Activated CD4-positive, alpha-beta T cell treated with anti-CD3 and anti-CD28 coated beads, Interleukin-2, amount 50 U/mL, for 48 hours (primary cell): ENCODE data around the gene WDR36.
"Not testable (repeated sequence)": the region's sequence is repeated elsewhere in the genome, so short reads cannot be mapped to it uniquely, and the experiment has no call there.

Experiments used
- DNase-seq, 2 experiments: peaks; one replicate each; pipeline ENCODE4 v3.0.0-alpha.2; 2020

WDR36 gene

GRCh38 chr5:111138096-111138495 lies 45.9 kb downstream of the WDR36 start:
- no peak for DNase-seq

DNA sequence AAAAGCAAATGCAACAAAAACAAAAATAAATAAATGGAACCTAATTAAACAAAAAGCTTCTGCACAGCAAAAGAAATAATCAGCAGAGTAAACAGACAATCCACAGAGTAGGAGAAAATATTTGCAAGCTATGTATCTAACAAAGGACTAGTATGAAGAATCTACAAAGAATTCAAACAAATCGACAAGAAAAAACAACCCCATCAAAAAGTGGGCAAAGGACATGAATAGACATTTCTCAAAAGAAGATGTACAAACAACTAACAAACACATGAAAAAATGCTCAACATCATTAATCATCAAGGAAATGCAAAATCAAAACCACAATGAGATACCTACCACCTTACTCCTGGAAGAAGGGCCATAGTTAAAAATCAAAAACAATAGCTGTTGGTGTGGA lies 49.3 kb downstream of the WDR36 start:
- DNase-seq, result not testable (repeated sequence)

GRCh38 chr5:111142932-111143331 lies 50.8 kb downstream of the WDR36 start:
- DNase-seq, result no peak

DNA sequence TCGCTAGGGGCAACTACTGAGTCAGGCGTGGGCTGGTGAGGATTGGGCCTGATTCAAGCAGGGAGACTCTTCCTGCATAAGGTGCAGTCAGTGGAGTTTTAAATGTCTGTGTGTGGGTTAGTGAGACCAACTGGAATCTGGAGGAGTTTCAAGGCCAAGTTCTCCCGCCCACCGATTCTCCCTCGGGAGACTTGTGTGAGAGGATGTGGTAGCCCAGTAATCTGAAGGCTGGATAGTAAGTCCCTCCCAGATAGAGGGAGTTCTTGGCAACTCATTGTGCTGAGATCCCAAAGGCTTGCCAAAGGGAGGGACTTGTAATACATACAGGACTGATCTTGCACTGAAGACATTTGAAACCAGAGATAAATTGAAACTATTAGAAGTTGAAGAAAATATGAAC lies 51.8 kb downstream of the WDR36 start:
- DNase-seq, result no peak

DNA sequence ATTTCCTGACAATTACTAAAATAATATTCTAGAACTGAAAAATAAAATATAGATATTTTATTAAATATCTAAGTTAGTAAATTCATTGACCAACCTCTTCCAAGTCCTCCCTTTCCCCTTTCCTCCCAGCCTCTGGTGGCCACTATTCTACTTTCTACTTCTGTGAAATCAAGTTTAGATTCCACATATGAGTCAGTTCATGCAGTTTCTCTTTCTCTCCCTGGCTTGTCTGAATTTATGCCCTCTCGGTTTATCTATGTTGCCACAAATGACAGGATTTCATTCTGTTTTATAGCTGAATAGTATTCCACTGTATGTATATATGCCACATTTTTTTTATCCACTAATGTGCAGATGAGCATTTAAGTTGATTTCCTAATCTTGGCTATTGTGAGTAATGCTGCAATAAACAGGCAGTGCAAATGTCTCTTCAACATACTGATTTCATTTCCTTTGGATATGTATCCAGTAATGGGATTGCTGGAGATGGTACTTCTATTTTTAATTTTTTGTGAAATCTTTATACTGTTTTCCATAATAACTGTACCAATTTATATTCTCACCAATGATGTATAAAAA lies 52.3 kb downstream of the WDR36 start:
- no peak for DNase-seq

DNA sequence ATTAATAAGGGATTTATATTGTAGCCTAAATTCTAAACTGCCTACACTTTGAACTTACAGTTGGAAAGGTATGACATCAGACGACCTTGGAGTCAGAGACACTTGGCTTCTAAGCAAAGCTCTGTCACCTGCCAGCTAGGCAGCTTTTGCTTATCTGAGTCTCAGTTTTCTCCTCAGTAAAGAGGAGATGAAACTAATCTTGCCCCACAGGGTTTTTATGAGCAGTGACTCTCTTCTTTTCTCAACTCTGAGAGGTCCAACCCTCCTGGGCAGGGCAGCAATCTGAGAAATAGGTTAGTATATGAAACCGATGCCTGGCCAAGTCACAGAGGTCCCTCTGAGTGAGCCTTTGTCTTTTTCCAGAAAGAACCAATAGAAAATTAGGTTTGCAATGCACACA lies 53.9 kb downstream of the WDR36 start:
- no peak for DNase-seq

DNA sequence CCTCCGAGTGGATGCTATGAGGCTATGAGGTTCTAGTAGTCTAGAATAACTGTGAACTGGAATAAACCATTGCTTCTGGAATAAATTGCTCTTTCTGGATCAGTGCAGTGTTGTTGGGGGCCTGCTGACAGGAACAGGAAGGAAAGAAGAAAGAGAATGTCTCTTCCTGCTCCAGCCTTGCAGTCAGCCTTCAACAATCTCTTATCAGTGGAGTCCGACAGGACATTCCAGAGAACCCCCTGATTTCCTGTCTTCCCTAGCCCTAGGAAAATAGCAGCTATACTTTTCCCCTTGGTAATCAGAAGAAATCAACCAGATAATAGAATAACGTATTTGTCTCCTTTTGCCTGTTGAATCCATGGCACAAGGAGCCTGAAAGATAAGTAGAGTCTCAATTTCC lies 55.4 kb downstream of the WDR36 start:
- DNase-seq, result no peak

GRCh38 chr5:111151998-111152397 lies 59.9 kb downstream of the WDR36 start:
- no peak for DNase-seq

GRCh38 chr5:111153483-111153882 lies 61.3 kb downstream of the WDR36 start:
- DNase-seq, result no peak

GRCh38 chr5:111153945-111154344 lies 61.8 kb downstream of the WDR36 start:
- no peak for DNase-seq

DNA sequence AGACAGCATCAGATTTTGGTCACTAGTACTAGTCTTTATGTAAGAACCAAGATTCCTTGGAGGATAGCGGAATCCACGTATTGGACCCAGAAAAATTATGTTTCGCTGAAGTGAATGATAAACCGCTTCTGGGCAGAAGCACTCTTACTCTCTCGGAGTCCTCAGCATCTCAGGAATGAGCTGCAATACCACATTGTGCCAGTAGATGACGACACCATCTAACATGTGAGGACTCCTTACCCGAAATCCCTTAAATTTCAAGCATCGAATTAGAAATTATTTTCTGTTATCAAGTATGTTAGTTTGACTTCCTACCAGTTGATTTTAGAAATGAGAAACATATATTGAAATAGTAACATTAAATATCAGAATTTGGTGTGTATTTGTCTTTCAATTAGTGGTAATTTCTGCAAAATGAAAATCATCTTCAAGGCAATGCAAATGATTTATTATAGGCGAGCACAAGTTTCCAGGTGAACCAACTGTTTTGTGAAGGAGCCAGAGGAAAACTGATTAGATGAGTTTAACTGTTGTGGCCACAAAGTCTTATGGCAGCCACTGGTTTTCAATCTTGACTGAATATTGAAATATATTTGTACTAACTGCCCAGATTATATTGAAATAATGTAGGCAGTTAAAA lies 66.1 kb downstream of the WDR36 start:
- DNase-seq, result peak; percentile 86 to 89

- no peak for DNase-seq
Measured at GRCh38 chr5:111159845-111160244, 67.7 kb downstream of the WDR36 start.

GRCh38 chr5:111163000-111163399 lies 70.9 kb downstream of the WDR36 start:
- DNase-seq, result no peak

GRCh38 chr5:111165058-111165457 lies 72.9 kb downstream of the WDR36 start:
- no peak for DNase-seq

DNA sequence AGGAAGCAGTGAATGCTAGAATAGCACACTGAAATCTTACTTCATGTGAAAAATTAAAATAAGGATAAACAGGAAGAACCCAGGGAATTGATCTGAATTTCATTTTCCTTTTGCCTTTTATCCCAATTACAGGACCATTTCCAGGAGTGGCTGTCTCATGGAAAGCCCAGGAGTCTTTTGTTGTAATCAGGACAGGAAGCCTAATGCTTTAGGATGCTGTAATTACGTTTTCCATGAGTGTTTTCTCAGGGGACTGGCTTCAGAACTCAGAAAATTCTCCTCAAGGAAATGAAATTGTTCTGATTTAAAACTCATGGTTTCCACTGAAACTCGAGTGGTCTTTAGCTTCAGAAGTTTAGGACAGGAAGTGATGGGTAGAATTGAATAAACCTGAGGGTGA lies 75.4 kb downstream of the WDR36 start:
- no peak for DNase-seq

- no peak for DNase-seq
Measured at GRCh38 chr5:111168608-111169007, 76.5 kb downstream of the WDR36 start.

DNA sequence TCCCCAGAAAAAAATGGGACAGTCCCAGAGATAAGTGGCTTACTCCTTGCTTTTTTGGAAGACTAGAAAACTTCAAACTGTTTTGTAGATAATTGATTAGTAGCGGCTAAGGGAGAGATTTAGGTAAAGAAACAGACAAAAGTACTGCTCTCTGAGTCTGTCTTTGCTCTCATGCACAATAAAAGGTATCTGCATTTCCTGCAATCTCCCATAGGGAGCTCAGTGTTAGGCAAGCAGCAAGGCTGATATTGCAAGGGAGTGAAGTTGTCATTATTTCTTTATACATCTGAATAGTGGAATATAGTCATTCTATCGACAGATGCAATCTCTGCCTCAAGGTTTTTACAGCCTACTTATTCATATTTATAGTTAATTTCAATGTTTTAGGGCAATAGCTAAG lies 77.1 kb downstream of the WDR36 start:
- no peak for DNase-seq

DNA sequence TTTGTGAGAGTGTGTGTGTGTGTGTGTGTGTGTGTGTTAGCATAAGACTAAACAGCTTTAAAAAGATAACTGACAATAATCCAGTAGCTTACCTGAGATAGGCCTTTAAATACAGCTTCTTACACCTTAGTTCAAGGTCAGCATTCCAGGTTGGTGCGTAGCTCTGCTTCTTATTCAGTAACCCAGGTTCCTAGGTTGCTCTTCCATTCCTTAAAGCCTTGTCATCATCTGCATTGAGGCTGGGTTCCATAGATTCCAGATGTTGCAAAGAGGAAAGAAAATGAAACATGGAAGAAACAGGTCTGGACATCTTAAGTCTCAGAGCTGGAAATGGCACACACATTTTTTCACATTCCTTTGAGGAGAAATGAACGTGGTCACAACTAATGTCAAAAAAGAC lies 78.1 kb downstream of the WDR36 start:
- no peak for DNase-seq

DNA sequence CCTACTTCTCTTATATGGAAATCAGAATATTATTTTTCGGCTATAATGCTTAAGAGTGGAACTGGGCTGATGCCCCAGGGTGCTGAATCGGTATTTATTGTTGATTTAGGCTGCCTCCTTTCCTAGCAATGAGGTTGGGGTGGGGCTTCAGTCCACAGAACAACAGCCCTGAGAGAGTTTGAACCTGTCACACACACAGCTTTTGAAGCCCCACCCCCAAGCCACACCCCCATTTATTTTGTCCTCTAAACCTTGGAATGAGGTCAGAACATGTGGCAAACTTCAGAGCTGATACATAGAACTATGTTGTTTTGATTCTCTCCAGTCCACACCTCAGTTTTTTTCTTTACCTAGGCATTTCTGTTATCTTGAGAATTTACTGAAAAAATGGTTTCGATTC lies 80.4 kb downstream of the WDR36 start:
- no peak for DNase-seq

GRCh38 chr5:111173476-111173875 lies 81.3 kb downstream of the WDR36 start:
- DNase-seq, result no peak
